GM18511 (cell line): ENCODE data around the gene LRMDA.

Experiments used
- ATAC-seq: cut with Tn5 transposase; IDR thresholded peaks from one replicate; pipeline ENCODE4 v1.9.1; 2021; ENCODE audit warnings: mild to moderate bottlenecking, moderate library complexity; ENCODE audit not compliant: unreplicated experiment

LRMDA gene

GRCh38 chr10:75852851-75853484 lies 421.5 kb downstream of the LRMDA start:
- no peak for ATAC-seq

DNA sequence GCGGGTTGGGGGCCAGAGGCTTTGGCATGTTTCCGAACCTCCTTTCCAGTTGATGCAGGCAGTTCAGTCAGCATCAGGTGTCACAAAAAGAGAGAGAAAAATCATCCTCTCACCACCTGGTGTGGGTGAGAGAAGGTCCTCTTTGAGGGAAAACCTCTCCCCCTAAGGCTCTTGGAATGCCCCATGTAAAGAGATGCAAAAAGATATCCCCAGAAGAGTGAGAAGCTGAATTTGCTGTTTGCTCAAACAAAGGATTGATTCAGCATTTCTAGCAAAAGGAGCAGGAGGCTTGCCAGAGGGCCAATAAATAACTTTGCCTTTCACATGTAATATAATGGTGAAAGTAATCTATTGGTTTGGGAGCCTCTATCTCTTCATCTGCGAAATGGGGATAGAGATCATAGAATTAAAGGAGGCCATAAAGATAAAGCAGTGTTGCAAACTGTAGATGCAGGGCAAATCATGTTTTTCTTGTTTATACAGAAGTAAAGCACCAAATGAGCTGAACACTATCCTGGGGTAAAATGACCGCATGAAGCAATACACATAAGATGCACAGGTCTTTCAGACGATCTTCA lies 425.9 kb downstream of the LRMDA start:
- no peak for ATAC-seq

DNA sequence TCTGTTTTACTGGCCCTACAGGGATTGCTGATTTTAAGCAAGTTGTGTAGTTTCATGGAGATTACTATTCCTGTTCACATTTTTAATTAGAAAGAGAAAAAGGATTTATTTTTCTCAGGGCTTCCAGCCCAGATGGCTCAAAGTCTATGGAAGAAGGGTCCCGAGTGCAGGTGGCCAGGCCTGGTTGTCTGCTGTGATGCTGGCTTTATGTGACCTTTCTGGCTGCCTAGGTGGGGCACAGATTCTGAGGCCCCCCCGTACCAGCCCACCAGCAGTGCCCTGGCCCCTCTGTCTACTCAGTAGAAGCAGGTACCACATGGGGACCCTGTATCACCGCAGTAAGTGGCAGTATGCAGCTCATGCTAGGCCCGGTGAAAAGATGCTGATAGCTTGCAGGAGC lies 426.5 kb downstream of the LRMDA start:
- ATAC-seq = no peak

DNA sequence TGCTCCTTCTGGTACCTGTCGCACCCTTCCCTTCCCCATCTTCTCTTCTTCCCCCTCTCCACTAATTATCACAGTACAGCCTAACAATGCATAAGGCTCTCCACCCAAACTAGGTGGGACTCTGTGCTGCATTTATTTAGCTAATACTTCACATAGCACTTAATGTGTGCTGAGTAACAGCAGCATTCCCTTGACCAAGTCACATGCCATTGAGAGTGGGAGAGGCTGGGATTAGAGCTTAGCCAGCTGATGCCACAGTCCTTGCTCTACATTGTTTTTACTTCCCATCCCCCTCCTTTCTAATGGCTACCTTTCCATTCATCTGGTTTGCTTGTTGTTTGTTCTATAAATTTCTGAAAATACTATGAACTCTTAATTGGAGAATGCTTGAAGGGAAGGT lies 426.9 kb downstream of the LRMDA start:
- no peak for ATAC-seq

DNA sequence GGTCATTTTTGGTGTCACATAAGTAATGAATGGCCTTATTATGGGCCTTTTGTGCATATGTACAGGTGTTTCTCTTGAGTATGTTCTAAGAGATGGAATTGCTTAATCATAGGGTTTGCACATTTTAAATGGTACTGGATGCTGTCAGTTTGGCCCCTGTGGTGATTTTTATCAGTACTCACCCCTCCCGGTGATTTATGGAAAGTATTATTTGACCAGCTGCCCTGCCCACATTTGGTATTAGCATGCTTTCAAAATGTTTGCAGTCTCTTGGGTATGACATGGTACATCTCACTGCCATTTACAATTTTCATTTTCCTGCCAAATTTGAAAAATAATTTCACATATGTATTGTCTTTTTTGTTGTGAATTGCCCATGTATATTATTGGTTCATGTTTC lies 427.7 kb downstream of the LRMDA start:
- ATAC-seq = no peak

- ATAC-seq = no peak
Observed at GRCh38 chr10:75860009-75860408, 428.6 kb downstream of the LRMDA start.

GRCh38 chr10:75861582-75861981 lies 430.2 kb downstream of the LRMDA start:
- no peak for ATAC-seq

GRCh38 chr10:75862935-75863334 lies 431.5 kb downstream of the LRMDA start:
- no peak for ATAC-seq

GRCh38 chr10:75864717-75865116 lies 433.3 kb downstream of the LRMDA start:
- ATAC-seq = no peak

DNA sequence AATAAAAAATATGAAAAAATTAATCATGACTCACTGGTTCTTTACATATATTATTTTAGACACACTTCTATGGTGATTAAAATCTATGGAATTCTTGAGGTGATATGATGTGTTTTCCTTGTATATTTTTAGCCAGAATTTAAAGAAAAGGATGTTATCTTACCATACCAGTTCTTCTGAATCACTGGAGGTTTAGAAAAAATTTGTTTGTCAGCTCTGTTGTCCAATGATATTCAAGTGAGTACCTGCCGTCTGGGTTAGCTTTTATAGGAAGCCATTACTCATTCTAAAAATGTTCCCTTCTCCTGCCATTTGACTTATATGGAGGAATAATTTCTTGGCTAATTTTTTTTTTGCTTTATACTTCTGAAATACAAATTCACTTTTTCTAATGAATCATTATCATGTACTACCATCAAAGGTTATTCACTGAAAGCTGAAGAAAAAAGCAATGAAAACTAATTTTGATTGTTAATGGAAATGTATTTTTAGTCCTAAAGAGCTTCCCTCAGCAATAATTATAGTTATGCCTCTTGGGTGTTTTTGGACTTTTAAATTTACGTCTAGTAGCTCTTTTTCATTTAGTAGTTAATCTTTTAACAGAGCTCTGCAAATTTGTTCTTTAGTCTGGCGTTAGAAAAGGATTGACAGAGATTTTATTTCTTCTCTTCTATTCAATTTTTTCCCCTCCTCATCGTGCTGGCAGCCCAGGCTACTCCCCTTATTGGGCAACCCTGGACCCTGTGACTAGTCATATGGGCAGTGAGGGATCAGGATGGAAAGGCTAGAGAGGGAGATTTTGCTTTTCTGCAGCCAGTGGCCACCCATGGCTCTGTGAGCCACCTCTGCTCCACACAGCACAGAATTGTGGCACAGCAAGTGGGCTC lies 434.2 kb downstream of the LRMDA start:
- ATAC-seq = no peak

GRCh38 chr10:75866300-75866625 lies 434.8 kb downstream of the LRMDA start:
- ATAC-seq = no peak

DNA sequence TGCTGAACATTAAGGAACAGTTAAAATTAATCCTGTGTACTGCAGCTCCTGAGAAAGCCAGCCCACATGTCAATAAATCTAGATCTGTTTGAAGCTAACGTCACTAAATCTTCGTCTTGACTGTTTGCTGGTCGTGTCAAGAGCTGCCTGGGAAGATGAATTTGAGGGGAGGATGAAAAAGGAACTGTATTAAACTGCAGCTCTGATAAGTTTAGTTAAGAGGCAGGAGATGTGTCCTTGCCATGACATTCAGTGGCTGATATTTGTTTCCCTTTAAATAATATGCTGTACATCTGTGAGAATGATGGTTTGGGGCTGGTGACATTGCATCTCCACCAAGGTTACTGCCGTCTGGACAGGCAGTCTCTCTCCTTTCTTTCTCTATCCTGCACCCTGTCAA lies 435.3 kb downstream of the LRMDA start:
- no peak for ATAC-seq

DNA sequence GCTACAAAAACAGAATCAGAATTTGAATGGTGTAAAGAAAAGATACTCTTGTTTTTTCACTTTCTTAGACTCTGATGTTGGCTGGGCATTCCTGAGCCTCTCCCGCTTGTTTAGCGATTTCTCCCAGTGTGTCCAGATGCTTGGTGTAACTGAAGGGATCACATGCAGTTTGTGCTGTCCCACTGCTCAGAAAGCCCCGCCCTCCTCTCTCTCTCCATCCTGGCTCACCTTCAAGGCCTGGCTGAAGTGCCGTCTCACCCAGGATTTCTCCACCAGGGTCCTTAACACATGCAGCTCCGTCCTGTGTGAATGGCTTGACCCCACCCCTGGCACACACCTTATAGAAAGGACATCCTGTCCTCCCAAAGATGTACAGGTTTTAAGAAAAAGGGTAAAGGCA lies 437.1 kb downstream of the LRMDA start:
- no peak for ATAC-seq

DNA sequence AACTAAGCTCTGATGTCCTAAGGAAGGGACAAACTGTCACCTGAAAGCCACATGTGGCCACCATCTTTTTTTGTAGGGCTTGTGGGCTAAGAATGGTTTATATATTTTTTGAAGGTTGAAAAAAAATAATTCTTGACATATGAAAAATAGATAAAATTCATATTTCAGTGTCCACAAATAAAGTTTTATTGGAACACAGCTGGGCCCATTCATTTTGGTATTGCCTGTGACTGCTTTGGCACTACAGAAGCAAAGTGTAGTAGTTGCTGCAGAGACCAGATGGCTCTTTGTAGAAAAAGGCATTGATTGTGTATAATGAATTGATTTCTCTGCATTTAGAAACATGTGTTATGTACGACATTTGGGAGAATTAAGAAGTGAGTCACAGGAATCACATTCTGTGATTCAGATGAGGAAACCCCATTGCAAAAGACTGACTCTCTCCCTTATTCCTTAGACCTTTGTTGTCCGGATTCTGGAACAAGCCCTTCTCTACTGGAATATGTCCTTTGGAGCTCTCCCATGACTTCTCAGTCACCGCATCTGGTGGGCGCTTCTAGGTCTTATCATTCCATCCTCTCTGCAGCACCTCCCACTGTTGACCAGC lies 438.7 kb downstream of the LRMDA start:
- ATAC-seq = no peak

- no peak for ATAC-seq
Observed at GRCh38 chr10:75875740-75876139, 444.3 kb downstream of the LRMDA start.

DNA sequence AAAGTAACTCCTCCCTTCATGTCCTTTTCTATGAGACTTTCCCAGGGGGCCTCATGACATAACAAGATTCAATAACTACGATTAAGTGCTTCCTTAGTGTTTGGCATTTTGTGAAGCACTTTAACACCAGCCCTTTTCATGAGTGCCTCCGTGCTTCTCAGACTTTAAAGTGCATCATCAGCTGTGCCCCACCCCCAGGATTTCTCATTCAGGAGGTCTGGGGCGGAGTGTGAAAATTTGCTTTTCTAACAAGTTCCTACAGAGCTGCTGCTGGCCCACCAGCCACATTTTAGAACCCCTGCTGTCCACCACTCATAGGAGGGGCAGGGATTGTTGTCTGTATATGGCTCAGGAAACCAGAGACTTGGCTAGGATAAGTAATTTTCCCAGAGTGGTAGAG lies 445.3 kb downstream of the LRMDA start:
- no peak for ATAC-seq

DNA sequence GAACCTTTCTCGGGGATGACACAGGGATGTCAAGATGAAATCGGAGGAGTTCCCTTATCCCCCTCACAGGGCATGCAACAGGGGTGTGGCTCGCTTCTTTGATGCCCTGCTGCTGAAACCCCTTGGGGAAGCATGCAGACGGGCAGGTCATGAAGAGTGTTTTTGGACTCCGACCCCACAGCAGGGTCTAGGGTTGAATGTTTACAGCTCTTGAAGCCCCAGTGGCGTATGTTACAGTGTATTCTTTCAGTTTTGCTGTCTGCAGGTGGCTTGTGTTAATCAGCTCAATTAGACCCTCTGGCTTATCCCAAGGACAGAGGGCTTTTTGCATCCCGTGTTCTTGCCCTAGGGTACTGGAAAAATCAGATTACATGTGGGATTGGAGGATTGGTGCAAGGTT lies 446.5 kb downstream of the LRMDA start:
- ATAC-seq = no peak

DNA sequence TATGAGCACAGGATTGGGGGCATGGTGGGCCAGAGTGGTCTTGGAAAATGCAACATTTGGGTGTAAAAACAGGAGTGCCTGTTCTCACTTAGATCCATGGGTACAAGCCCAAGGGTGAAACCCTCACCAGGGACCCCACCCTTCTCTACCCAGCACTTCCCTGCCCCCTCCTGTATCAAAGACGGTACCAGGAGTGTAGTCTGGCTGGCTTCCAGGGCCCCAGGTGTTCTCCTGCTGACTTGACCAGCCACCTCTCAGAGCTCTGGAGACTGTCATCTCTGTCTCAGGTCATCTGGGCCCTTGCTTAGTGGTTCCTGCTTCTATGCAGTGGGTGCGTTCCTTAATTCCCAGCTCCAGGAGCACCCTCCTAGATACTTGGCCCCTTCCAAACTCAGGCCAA lies 447.2 kb downstream of the LRMDA start:
- no peak for ATAC-seq

- ATAC-seq = no peak
Observed at GRCh38 chr10:75880031-75880775, 448.8 kb downstream of the LRMDA start.

GRCh38 chr10:75883081-75884072 lies 452.0 kb downstream of the LRMDA start:
- no peak for ATAC-seq
